H9 (cell line): Measurements from ENCODE around the gene APOBEC3H. TPM values are rescaled to one million over a fixed set of nuclear protein-coding genes. Genes with fewer than 3 reads are reported as not detected.

Source experiments
- DNase-seq: peaks from one replicate; pipeline ENCODE4 v3.0.0-alpha.2; 2017
- H2AFZ ChIP-seq: one replicate; pipeline ENCODE4 v1.6.1; 2013; ENCODE audit warnings: mild to moderate bottlenecking, low read length, control low read depth, moderate library complexity
- H2AK5ac ChIP-seq: 2 replicates; pipeline ENCODE4 v1.6.1; 2013; ENCODE audit warnings: low read length, control low read depth, mixed read lengths; ENCODE audit not compliant: insufficient read length
- H2BK120ac ChIP-seq: one replicate; pipeline ENCODE4 v1.6.1; 2013; ENCODE audit warnings: low read depth, mild to moderate bottlenecking, low read length, control low read depth, inconsistent platforms; ENCODE audit not compliant: poor library complexity, severe bottlenecking
- H2BK12ac ChIP-seq: 2 replicates; pipeline ENCODE4 v1.6.1; 2013; ENCODE audit warnings: low read length, control low read depth, mixed read lengths, low read depth; ENCODE audit not compliant: insufficient read length
- H2BK15ac ChIP-seq: 2 replicates; pipeline ENCODE4 v1.6.1; 2013; ENCODE audit warnings: low read depth, low read length, control low read depth
- H2BK20ac ChIP-seq: one replicate; pipeline ENCODE4 v1.6.1; 2013; ENCODE audit warnings: low read depth, mild to moderate bottlenecking, low read length, control low read depth, inconsistent platforms; ENCODE audit not compliant: poor library complexity, severe bottlenecking
- H2BK5ac ChIP-seq: 2 replicates; pipeline ENCODE4 v1.6.1; 2013; ENCODE audit warnings: low read length, control low read depth, mixed read lengths; ENCODE audit not compliant: insufficient read length
- H3K14ac ChIP-seq: 2 replicates; pipeline ENCODE4 v1.6.1; 2013; ENCODE audit warnings: low read length, control low read depth; ENCODE audit not compliant: insufficient read depth
- H3K18ac ChIP-seq: 2 replicates; pipeline ENCODE4 v1.6.1; 2013; ENCODE audit warnings: low read depth, mild to moderate bottlenecking, mixed read lengths, low read length, control low read depth; ENCODE audit not compliant: insufficient read length
- H3K23ac ChIP-seq: 2 replicates; pipeline ENCODE4 v1.6.1; 2013; ENCODE audit warnings: low read length, control low read depth, mixed read lengths, low read depth; ENCODE audit not compliant: insufficient read length
- H3K23me2 ChIP-seq: 2 replicates; pipeline ENCODE4 v1.6.1; 2013; ENCODE audit warnings: low read depth, mild to moderate bottlenecking, mixed read lengths, low read length, control low read depth; ENCODE audit not compliant: insufficient read length, poor library complexity, severe bottlenecking
- H3K27ac ChIP-seq: 2 replicates; pipeline ENCODE4 v1.5.1; 2013; ENCODE audit warnings: low read length, control low read depth, mixed read lengths, low read depth; ENCODE audit not compliant: insufficient read length
- H3K27me3 ChIP-seq: 2 replicates; pipeline ENCODE4 v1.6.1; 2013; ENCODE audit warnings: low read length, control low read depth, inconsistent platforms; ENCODE audit not compliant: insufficient read depth
- H3K4ac ChIP-seq: 2 replicates; pipeline ENCODE4 v1.6.1; 2013; ENCODE audit warnings: low read depth, mild to moderate bottlenecking, control low read depth, inconsistent platforms, low read length, moderate library complexity
- H3K4me1 ChIP-seq: 2 replicates; pipeline ENCODE4 v1.6.1; 2013; ENCODE audit warnings: low read length, control low read depth, inconsistent platforms; ENCODE audit not compliant: insufficient read depth
- H3K4me2 ChIP-seq: 2 replicates; pipeline ENCODE4 v1.6.1; 2013; ENCODE audit warnings: low read length, control low read depth, mixed read lengths; ENCODE audit not compliant: insufficient read length, insufficient read depth
- H3K56ac ChIP-seq: 2 replicates; pipeline ENCODE4 v1.6.1; 2013; ENCODE audit warnings: low read depth, mild to moderate bottlenecking, mixed read lengths, low read length, control low read depth; ENCODE audit not compliant: insufficient read length
- H3K79me1 ChIP-seq: 2 replicates; pipeline ENCODE4 v1.6.1; 2013; ENCODE audit warnings: low read depth, mild to moderate bottlenecking, moderate library complexity, low read length, control low read depth, inconsistent platforms; ENCODE audit not compliant: insufficient read depth, poor library complexity, severe bottlenecking
- H3K79me2 ChIP-seq: 2 replicates; pipeline ENCODE4 v1.6.1; 2013; ENCODE audit warnings: low read length, control low read depth, inconsistent platforms; ENCODE audit not compliant: insufficient read depth
- H3K9ac ChIP-seq: 2 replicates; pipeline ENCODE4 v1.6.1; 2013; ENCODE audit warnings: low read length, control low read depth, mixed read lengths; ENCODE audit not compliant: insufficient read length; ENCODE audit errors: extremely low read depth
- H3K9me3 ChIP-seq: one replicate; pipeline ENCODE4 v1.6.1; 2013; ENCODE audit warnings: low read depth, low read length, inconsistent platforms; ENCODE audit not compliant: control insufficient read depth
- H3T11ph ChIP-seq: one replicate; pipeline ENCODE4 v1.6.1; 2013; ENCODE audit warnings: mild to moderate bottlenecking, low read length, control low read depth, inconsistent platforms
- H4K20me1 ChIP-seq: one replicate; pipeline ENCODE4 v1.6.1; 2013; ENCODE audit not compliant: control insufficient read depth, insufficient read length, insufficient read depth
- H4K5ac ChIP-seq: 2 replicates; pipeline ENCODE4 v1.6.1; 2013; ENCODE audit warnings: low read depth, mild to moderate bottlenecking, mixed read lengths, low read length, control low read depth; ENCODE audit not compliant: insufficient read length
- H4K8ac ChIP-seq: replicated peaks from 2 replicates; pipeline ENCODE4 v1.6.1; 2013; ENCODE audit warnings: low read length, control low read depth, mixed read lengths, low read depth; ENCODE audit not compliant: insufficient read length
- H4K91ac ChIP-seq: 2 replicates; pipeline ENCODE4 v1.6.1; 2013; ENCODE audit warnings: low read depth, mild to moderate bottlenecking, moderate library complexity, mixed read lengths, low read length, control low read depth; ENCODE audit not compliant: insufficient read length
- H3K27ac Mint-ChIP-seq, 3 experiments: 2 replicates in 2 of 3; 3 replicates in 1 of 3; pipeline ENCODE4 v1.8.0; 2020 to 2021; ENCODE audit warnings: mixed read lengths in 3 of 3, mild to moderate bottlenecking in 1 of 3, moderate library complexity in 1 of 3
- H3K27me3 Mint-ChIP-seq: 2 replicates; pipeline ENCODE4 v1.8.0; 2021; ENCODE audit warnings: low read depth, mild to moderate bottlenecking, moderate library complexity, mixed read lengths
- H3K36me3 Mint-ChIP-seq, 3 experiments: 2 replicates in 2 of 3; 3 replicates in 1 of 3; pipeline ENCODE4 v1.8.0; 2020 to 2021; ENCODE audit warnings: low read depth in 3 of 3, mixed read lengths in 3 of 3; ENCODE audit not compliant: insufficient read depth in 1 of 3
- H3K4me1 Mint-ChIP-seq, 2 experiments: 2 replicates each; pipeline ENCODE4 v1.8.0; 2020; ENCODE audit warnings: mixed read lengths in 2 of 2
- H3K4me3 Mint-ChIP-seq, 2 experiments: 2 replicates in 1 of 2; 3 replicates in 1 of 2; pipeline ENCODE4 v1.8.0; 2020 to 2021; ENCODE audit warnings: mild to moderate bottlenecking in 2 of 2, mixed read lengths in 2 of 2, moderate library complexity in 1 of 2
- H3K9me3 Mint-ChIP-seq, 2 experiments: 2 replicates in 1 of 2; 3 replicates in 1 of 2; pipeline ENCODE4 v1.8.0; 2020; ENCODE audit warnings: mild to moderate bottlenecking in 2 of 2, mixed read lengths in 2 of 2, moderate library complexity in 1 of 2
- CTCF ChIP-seq: fragments of 200-600 bp; sonication (generic); conservative IDR thresholded peaks from 3 replicates; pipeline ENCODE4 v1.8.0; 2021; ENCODE audit warnings: antibody characterized with exemption, mild to moderate bottlenecking
- WGBS: extraction: QIAGEN DNeasy Blood & Tissue Kit; methylation state at CpG from one replicate; pipeline ENCODE4 v1.1.7; 2013; ENCODE audit warnings: missing lambda C conversion rate, low lambda C conversion rate, mixed read lengths; ENCODE audit not compliant: insufficient read length; ENCODE audit errors: extremely low coverage; 5-methylcytosine and 5-hydroxymethylcytosine counted together
- total RNA-seq: library from RNA; stranded (reverse); gene quantifications from 2 replicates; pipeline ENCODE4 v1.2.1, GENCODE V29; 2021

The APOBEC3H gene
- total RNA-seq, 1 experiment from 2014 or later: 0.48 TPM

GRCh38 chr22:39106326-39106725 lies 9.3 kb downstream of the APOBEC3H start:
- Histone ChIP-seq H3K18ac (no peak overlapping the region), H3T11ph (no peak overlapping the region), H2BK5ac (no peak overlapping the region), H2BK20ac (no peak overlapping the region), H3K4ac (no peak overlapping the region), H3K27me3 (no peaks in the 10 kb centered on the region), H3K23me2 (no peaks in the 10 kb centered on the region), H3K4me1 (peaks cover 3% of the 10 kb centered on the region; the same call in 1 of the 2 replicates), H3K4me2 (no peak overlapping the region), H2BK120ac (no peak overlapping the region), H3K14ac (no peak overlapping the region), H3K23ac (no peak overlapping the region), H3K79me1 (no peaks in the 10 kb centered on the region), H4K5ac (no peak overlapping the region), H3K9ac (no peak overlapping the region), H4K91ac (no peak overlapping the region), H2AFZ (no peak overlapping the region), H2BK15ac (no peak overlapping the region), H4K8ac (no peak overlapping the region), H2BK12ac (no peak overlapping the region), H4K20me1 (no peaks in the 10 kb centered on the region), H3K56ac (no peak overlapping the region), H3K79me2 (no peaks in the 10 kb centered on the region), H2AK5ac (no peak overlapping the region), H3K9me3 (no peaks in the 10 kb centered on the region), H3K27ac (no peak overlapping the region)
- Mint-ChIP-seq H3K9me3 (no peaks in the 10 kb centered on the region), H3K27me3 (no peaks in the 10 kb centered on the region), H3K4me3 (no peak overlapping the region), H3K4me1 (peaks cover 9 to 18% of the 10 kb centered on the region in 2 experiments), H3K36me3 (no peaks in the 10 kb centered on the region), H3K27ac (no peak overlapping the region)
- TF ChIP-seq CTCF: no peak
- no CpG with 5 or more reads among the region's 2 CpGs for WGBS
- DNase-seq: no peak
